Measurements from ENCODE around the gene ZCCHC9. TPM values are rescaled to one million over a fixed set of nuclear protein-coding genes. Genes with fewer than 3 reads are reported as not detected.
"Not testable (repeated sequence)": the region's sequence is repeated elsewhere in the genome, so short reads cannot be mapped to it uniquely, and the experiment has no call there.

The ZCCHC9 gene
- 10 to 100 TPM; 19.4 to 36.1 (median 25.3) TPM for total RNA-seq

- peak within 1 kb of the TSS; percentile 87 for H3K27ac ChIP-seq
- WGBS, 10 experiments, result 0 to 7% (median 0%) methylated on average over 1 to 12 of the region's 54 CpGs; no CpG with 5 or more reads in 2 of the 10 experiments
- peaks cover 13 to 15% of the 10 kb centered on the region in 2 donors for H3K4me1 ChIP-seq (replicated peaks in 1 of 2)
- in situ Hi-C loops (cut with MboI; ENCODE audit: low pct_unique_long_range_greater_than_20kb in 2 of 9, low sequenced_read_pairs in 9 of 9, unreplicated experiment in 9 of 9), result no loop called here
- peak; percentile 95 to 99 (median 98) for ATAC-seq (replicated peaks in 6 of 8)
- peak within 1 kb of the TSS; percentile 57 to 78 (median 72) for H3K4me3 ChIP-seq
Measured at GRCh38 chr5:81301271-81302015, at the start of gene ZCCHC9. TSS of gene ZCCHC9 (plus strand) at chr5:81301587. CDS start at chr5:81304758, 3,171 bp downstream.

GRCh38 chr5:81251922-81252321 lies 49.5 kb upstream of the ZCCHC9 start:
- Histone ChIP-seq H3K4me1 (replicated peaks in 1 of 2) (no peaks in the 10 kb centered on the region), H3K27ac (no peak overlapping the region), H3K4me3 (no peak overlapping the region)
- no peak for ATAC-seq (replicated peaks in 6 of 8)
- 67 to 100% (median 96%) methylated on average over 1 to 5 of the region's 5 CpGs; no CpG with 5 or more reads in 2 of the 10 experiments for WGBS, 10 experiments
- in situ Hi-C loops (cut with MboI; ENCODE audit: low pct_unique_long_range_greater_than_20kb in 2 of 9, low sequenced_read_pairs in 9 of 9, unreplicated experiment in 9 of 9), result no loop called here

GRCh38 chr5:81252904-81253303 lies 48.5 kb upstream of the ZCCHC9 start:
- Histone ChIP-seq H3K27ac (no peak overlapping the region), H3K4me3 (no peak overlapping the region), H3K4me1 (replicated peaks in 1 of 2) (no peaks in the 10 kb centered on the region)
- WGBS, 10 experiments, result 86 to 100% (median 100%) methylated on average over 1 of the region's 1 CpG; no CpG with 5 or more reads in 7 of the 10 experiments
- ATAC-seq (replicated peaks in 6 of 8), result no peak
- in situ Hi-C loops (cut with MboI; ENCODE audit: low pct_unique_long_range_greater_than_20kb in 2 of 9, low sequenced_read_pairs in 9 of 9, unreplicated experiment in 9 of 9), result no loop called here

- no peak for ATAC-seq (replicated peaks in 6 of 8)
- in situ Hi-C loops (cut with MboI; ENCODE audit: low pct_unique_long_range_greater_than_20kb in 2 of 9, low sequenced_read_pairs in 9 of 9, unreplicated experiment in 9 of 9), result no loop called here
- Histone ChIP-seq H3K4me1 (replicated peaks in 1 of 2) (no peaks in the 10 kb centered on the region), H3K27ac (no peak overlapping the region), H3K4me3 (no peak overlapping the region)
- 80 to 100% (median 90%) methylated on average over 1 to 3 of the region's 4 CpGs; no CpG with 5 or more reads in 2 of the 10 experiments for WGBS, 10 experiments
Measured at GRCh38 chr5:81253875-81254274, 47.5 kb upstream of the ZCCHC9 start.

GRCh38 chr5:81254886-81255559 lies 46.4 kb upstream of the ZCCHC9 start:
- Histone ChIP-seq H3K4me3 (no peak overlapping the region), H3K4me1 (replicated peaks in 1 of 2) (no peaks in the 10 kb centered on the region), H3K27ac (no peak overlapping the region)
- peak in 4 of 8 experiments; percentile 16 to 99 (median 99) for ATAC-seq (replicated peaks in 6 of 8)
- WGBS, 10 experiments, result 0 to 100% (median 90%) methylated on average over 1 to 13 of the region's 21 CpGs; no CpG with 5 or more reads in 1 of the 10 experiments
- in situ Hi-C loops (cut with MboI; ENCODE audit: low pct_unique_long_range_greater_than_20kb in 2 of 9, low sequenced_read_pairs in 9 of 9, unreplicated experiment in 9 of 9), result no loop called here

- ATAC-seq (replicated peaks in 6 of 8), result no peak
- 67 to 100% (median 94%) methylated on average over 1 of the region's 1 CpG; no CpG with 5 or more reads in 6 of the 10 experiments for WGBS, 10 experiments
- no peak overlapping the region for H3K4me3 ChIP-seq
- in situ Hi-C loops (cut with MboI; ENCODE audit: low pct_unique_long_range_greater_than_20kb in 2 of 9, low sequenced_read_pairs in 9 of 9, unreplicated experiment in 9 of 9), result no loop called here
- H3K27ac ChIP-seq, result no peak overlapping the region
- H3K4me1 ChIP-seq (replicated peaks in 1 of 2), result no peaks in the 10 kb centered on the region
Measured at GRCh38 chr5:81256766-81257165, 44.6 kb upstream of the ZCCHC9 start.

GRCh38 chr5:81262796-81263195 lies 38.6 kb upstream of the ZCCHC9 start:
- H3K4me1 ChIP-seq (replicated peaks in 1 of 2); in situ Hi-C loops (cut with MboI; ENCODE audit: low pct_unique_long_range_greater_than_20kb in 2 of 9, low sequenced_read_pairs in 9 of 9, unreplicated experiment in 9 of 9); ATAC-seq (replicated peaks in 6 of 8); H3K4me3 ChIP-seq; H3K27ac ChIP-seq: not testable (repeated sequence)
- WGBS, 10 experiments, result 40% methylated on average over 1 of the region's 1 CpG; no CpG with 5 or more reads in 9 of the 10 experiments

GRCh38 chr5:81265101-81265500 lies 36.3 kb upstream of the ZCCHC9 start:
- no peak overlapping the region for H3K4me3 ChIP-seq
- ATAC-seq (replicated peaks in 6 of 8), result peak in 2 of 8 experiments; percentile 4 to 11
- H3K4me1 ChIP-seq (replicated peaks in 1 of 2), result no peaks in the 10 kb centered on the region
- in situ Hi-C loops (cut with MboI; ENCODE audit: low pct_unique_long_range_greater_than_20kb in 2 of 9, low sequenced_read_pairs in 9 of 9, unreplicated experiment in 9 of 9), result no loop called here
- H3K27ac ChIP-seq, result no peak overlapping the region

- in situ Hi-C loops (cut with MboI; ENCODE audit: low pct_unique_long_range_greater_than_20kb in 2 of 9, low sequenced_read_pairs in 9 of 9, unreplicated experiment in 9 of 9), result no loop called here
- H3K4me3 ChIP-seq, result no peak overlapping the region
- H3K27ac ChIP-seq, result no peak overlapping the region
- no peaks in the 10 kb centered on the region for H3K4me1 ChIP-seq (replicated peaks in 1 of 2)
- 48 to 100% (median 79%) methylated on average over 1 to 3 of the region's 3 CpGs for WGBS, 10 experiments
- ATAC-seq (replicated peaks in 6 of 8), result peak; percentile 46 to 96 (median 86)
Measured at GRCh38 chr5:81268521-81269196, 32.7 kb upstream of the ZCCHC9 start.

GRCh38 chr5:81269751-81270393 lies 31.5 kb upstream of the ZCCHC9 start:
- no peak overlapping the region for H3K27ac ChIP-seq
- no peak overlapping the region for H3K4me3 ChIP-seq
- no peaks in the 10 kb centered on the region for H3K4me1 ChIP-seq (replicated peaks in 1 of 2)
- WGBS, 10 experiments, result 60 to 100% (median 86%) methylated on average over 1 to 7 of the region's 8 CpGs; no CpG with 5 or more reads in 3 of the 10 experiments
- no peak for ATAC-seq (replicated peaks in 6 of 8)
- in situ Hi-C loops (cut with MboI; ENCODE audit: low pct_unique_long_range_greater_than_20kb in 2 of 9, low sequenced_read_pairs in 9 of 9, unreplicated experiment in 9 of 9), result no loop called here

GRCh38 chr5:81270394-81271027 lies 30.9 kb upstream of the ZCCHC9 start:
- H3K4me1 ChIP-seq (replicated peaks in 1 of 2); H3K4me3 ChIP-seq; H3K27ac ChIP-seq; in situ Hi-C loops (cut with MboI; ENCODE audit: low pct_unique_long_range_greater_than_20kb in 2 of 9, low sequenced_read_pairs in 9 of 9, unreplicated experiment in 9 of 9): not testable (repeated sequence)
- 100% methylated on average over 1 of the region's 2 CpGs; no CpG with 5 or more reads in 8 of the 10 experiments for WGBS, 10 experiments
- ATAC-seq (replicated peaks in 6 of 8), result peak in 1 of 8 experiments; percentile 15

GRCh38 chr5:81283976-81284375 lies 17.4 kb upstream of the ZCCHC9 start:
- 82 to 100% (median 100%) methylated on average over 1 of the region's 1 CpG; no CpG with 5 or more reads in 2 of the 10 experiments for WGBS, 10 experiments
- in situ Hi-C loops (cut with MboI; ENCODE audit: low pct_unique_long_range_greater_than_20kb in 2 of 9, low sequenced_read_pairs in 9 of 9, unreplicated experiment in 9 of 9), result no loop called here
- no peak for ATAC-seq (replicated peaks in 6 of 8)

More at GRCh38 chr5:81283976-81284375, 17.4 kb upstream of the ZCCHC9 start:
- no peak overlapping the region for H3K4me3 ChIP-seq
- no peaks in the 10 kb centered on the region for H3K4me1 ChIP-seq (replicated peaks in 1 of 2)
- no peak overlapping the region for H3K27ac ChIP-seq

All from motor neuron (in vitro differentiated cells).